Ammon's horn (tissue), 1 donor: ENCODE data around the gene NTMT1.

Experiments
- DNase-seq: peaks from one replicate; pipeline ENCODE4 v3.0.0-alpha.2; 2016; ENCODE audit warnings: low spot score

NTMT1 gene

DNA sequence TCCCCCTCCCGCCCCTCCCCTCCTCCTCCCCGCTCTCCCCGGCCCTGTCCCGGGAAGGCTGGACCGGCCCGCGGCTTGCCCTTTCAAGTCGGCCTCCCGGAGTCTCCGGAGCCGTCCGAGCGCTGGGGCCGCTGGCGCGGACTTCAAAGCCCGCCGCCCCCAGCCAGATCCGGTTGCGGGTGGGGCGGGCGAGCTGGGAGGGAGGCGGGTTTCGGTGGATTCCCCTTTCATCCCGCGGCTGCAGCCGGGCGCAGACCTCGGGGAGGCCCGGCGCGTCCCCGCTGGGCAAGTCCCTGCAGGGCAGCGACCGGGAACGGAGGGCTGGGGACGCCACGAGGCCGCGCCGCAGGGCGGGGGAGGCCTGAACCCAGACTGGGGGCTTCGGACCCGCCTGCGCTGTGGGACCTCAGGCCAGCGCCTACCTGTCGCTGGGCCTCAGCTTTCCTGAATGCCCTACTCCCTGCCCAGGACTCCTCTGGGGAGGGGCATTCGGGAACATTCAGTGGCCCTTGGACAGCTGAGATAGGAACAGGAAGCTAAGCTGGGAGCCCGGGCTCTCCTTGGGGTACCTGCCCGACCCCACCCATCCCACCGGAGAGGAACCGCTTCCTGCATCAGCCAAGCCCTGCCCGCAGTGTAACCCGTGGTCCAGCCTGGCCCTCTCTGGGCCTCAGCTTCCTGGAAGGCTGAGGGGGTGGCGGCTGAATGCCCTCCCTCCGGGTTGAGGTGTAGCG lies 28.4 kb upstream of the NTMT1 start:
- DNase-seq: no peak

DNA sequence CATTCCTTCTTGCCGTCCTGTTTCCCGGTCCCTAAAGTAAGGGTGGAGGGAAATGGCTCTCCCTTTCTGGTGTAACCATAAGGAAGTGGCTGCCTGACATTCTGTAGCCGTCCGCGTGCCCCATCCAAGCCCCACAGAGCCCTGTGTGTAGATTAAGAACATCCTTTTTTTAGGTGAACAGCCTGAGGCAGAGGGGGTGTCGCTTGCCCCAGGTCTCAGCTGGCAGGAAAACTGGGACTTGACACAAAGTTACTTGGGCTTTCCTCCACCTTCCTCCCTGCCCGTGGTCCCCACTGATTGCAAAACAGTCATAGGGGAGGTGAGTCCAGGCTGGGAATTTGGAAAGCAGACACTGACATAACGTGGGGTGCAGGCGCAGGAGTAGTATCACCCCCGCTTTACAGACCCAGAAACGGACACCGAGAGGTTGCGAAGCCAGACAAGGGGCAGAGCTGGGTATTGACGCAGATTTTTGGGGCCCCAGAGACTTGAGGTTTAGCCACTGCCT lies 27.8 kb upstream of the NTMT1 start:
- DNase-seq: no peak

DNA sequence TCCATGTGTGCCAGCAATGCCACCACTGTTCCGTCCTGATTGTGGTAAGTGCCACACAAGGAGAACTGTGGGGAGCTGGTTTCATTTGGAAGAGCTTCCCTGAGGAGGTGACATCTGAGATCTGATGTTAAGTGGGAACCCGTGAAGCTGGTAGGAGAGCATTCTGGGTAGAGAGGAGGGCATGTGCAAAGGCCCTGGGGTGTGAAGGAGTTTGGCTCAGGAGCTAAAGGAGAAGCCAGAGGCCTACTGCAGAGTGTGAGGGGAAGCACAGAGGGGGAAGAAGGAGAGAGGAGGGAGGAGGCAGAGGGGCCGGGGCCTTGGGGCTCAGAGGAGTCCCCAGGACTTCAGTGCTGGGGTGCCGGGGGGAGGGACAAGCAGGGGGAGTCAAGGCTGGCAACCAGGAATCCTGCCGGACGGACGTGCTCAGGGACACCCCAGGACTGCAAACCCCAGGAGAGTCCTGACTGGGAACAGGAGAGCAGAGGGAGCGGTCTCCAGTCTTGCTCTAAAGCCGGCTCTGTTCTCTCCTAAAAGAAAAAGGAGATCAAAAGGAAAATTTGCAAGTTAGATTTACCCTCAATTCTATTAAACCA lies 24.8 kb upstream of the NTMT1 start:
- no peak for DNase-seq

DNA sequence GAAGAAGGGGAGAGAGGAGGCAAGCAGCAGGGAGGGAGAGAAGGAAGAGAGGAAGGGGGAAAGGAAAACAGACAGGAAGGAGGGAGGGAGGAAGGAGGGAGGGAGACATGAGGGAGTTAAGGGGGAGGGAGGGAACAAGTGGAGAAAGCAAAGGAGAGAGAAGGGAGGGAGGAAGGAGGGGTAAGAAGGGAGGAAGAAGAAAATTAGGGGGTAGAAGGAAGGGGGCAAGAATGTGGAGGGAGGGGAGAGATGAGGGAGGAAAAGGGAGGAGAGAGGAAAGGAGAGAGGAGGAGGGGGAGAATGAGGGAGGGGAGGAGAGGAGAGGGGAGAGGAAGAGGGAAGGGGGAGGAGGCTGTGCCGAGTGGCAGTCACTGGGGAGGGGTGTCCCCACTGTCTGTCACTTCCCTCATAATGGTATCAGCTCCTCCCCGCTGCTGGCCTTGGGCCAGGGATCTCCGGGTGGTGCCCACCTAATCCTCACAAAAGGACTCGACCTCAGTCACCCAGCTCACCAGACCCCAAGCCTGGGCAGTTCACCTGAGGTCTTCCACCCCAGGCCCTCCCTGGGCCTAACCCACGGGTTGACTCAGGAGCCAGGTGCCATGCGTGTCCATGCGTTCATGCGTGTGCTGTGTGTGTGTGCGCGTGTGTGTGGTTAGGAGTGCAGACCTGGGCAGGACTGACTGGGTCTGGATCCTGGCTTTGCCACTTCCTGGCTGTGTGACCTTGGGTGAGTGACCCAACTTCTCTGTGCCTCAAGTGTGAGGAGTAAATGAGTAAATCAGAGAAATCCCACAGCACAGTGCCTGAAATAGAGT lies 23.2 kb upstream of the NTMT1 start:
- no peak for DNase-seq

DNA sequence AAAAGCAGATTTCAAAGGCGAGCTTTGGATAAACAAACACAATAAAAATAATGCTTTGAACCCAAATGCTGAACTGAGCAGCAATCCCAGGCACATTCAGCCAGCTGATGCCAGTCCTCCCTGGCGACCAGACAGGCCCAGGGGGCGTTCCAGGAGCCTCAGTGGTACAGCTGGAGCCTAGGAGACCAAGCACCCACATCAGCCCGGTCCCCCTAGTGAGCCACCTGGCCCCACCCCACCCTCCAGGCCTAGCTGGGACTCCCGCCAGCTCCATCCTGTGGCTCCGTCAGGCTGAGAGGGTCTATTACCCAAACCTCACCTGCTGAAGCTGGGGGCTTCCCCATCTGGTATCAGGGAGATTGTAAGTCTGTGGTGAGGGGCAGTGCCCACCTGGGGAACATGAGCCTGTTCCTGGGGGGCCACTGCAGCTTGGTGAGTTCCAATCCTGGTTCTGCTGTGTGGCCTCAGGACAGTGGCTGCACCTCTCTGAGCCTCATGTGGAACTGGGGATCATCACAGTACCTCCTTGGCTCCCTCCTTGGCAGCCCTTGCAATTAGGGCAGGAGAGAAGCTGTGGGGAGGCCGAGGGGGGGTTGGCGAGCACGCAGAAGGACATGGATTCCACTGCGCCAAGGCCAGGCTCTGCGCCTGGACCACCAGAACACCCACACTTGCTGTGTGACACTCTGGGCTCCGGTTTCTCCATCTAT lies 21.8 kb upstream of the NTMT1 start:
- DNase-seq: no peak

DNA sequence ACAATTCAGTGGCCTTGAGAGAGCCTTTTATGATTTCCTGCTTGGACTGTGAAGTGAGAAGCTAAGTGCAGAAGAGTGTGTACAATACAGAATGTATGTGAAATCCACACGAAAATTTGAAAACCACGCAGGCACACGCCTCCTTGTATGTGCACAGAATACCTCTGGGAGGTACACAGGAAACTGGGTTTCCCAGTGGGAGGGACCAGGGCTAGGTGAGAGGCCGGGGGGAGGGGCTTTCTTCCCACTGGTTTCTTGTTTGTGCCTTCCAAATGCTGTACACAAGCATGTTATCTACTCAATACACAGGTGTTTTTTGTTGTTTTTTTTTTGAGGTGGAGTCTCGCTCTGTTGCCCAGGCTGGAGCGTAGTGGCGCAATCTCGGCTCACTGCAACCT lies 21.2 kb upstream of the NTMT1 start:
- DNase-seq: no peak

DNA sequence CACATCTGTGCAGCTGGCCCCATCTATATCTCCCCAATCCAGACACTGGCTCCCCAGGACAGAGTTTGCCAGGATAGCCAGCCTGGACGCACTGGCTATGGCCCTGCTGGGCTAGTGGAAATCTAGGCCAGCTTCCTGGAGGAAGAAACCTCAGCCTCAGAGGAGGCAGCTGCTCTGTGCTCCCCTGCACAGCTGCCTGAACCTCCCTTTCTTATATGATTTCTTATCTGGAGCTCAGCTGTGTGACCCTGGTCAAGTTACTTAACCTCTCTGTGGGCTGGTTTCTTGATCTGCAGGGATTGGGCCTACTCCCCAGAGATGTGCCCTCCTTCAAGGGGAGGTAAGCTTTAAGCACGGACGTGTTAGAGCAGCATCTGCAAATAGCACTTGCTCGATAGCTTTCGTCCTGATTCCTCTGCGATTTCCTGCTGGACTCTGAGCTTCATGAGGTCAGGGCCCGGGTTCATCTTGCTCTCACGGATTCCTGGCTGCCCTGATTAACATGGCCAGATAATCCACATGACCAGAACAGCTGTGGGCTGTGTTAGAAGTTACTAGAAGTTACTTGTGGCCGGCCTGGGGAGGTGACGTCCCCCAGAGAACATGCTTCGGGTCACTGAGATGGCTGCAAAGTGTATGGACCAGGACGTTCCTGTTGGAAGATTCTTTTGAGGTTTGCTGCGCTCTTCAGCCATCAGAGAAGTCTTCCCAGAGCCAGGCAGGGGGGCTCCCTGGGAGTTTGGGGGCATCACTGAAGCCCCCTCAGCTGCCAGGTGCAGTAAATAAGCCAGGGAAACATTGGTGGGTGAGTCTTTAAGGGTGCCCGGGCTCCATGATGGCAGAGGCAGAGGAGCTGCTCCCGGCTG lies 19.6 kb upstream of the NTMT1 start:
- no peak for DNase-seq

DNA sequence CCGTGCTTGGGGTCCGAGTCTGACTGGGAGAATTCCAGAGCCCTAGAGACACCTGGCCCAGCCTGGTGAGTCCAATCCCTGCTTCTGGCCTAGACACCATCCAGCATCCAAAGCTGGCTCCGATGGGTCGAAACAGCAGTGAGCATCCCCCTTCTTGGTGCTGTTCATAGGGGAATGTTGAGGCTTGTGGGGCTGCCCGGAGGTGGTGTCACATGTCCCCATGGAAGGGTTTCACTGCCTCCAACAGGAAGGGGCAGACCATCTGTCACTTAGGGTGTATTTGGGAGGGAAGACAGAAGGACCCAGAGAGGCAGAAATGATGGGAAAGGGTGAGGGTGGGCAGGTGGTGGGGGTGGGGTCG lies 19.0 kb upstream of the NTMT1 start:
- no peak for DNase-seq

DNA sequence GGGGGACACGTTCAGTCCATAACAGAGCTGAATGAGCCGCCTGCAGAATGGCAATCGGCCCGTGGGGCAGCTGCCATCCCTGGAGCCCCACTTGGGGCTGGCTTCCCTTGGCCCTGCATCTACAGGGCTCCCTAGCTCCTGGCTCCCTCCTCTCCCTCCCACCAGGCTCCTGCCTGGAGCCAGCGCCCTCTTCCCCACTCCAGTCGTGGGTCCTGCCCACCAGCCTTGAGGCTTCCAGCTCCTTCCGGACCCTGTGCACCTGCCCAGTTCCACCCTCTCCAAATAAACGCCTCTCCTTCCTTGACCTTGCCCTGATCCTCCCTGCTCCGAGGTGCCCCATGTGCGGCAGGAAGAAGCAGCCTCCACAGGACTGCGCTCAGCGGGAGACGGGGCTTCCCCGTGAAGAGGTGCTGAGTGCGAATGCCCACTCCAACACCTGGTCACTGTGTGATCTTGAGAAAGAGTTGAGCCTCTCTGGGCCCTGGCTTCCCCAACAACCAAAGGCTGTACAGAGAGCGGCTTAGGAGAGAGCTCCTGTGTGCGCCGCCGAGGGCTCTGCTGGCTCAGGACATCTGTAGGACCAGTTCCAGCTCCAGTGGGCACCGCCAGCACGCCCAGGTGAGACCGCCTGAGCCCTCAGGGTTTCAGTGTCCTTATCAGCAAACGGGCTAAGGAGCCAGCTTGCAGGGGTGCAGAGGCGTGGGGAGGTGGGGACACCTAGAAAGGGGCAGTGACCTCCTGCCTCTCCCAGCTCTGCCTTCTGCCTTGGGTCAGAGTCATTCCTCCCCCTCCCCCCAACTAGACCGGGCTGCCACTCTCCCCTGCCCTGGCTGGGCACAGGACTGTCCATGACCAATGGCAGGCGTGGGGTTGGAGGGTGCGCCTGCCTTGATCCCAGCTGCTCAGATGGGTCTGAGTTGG lies 17.1 kb upstream of the NTMT1 start:
- DNase-seq: no peak

DNA sequence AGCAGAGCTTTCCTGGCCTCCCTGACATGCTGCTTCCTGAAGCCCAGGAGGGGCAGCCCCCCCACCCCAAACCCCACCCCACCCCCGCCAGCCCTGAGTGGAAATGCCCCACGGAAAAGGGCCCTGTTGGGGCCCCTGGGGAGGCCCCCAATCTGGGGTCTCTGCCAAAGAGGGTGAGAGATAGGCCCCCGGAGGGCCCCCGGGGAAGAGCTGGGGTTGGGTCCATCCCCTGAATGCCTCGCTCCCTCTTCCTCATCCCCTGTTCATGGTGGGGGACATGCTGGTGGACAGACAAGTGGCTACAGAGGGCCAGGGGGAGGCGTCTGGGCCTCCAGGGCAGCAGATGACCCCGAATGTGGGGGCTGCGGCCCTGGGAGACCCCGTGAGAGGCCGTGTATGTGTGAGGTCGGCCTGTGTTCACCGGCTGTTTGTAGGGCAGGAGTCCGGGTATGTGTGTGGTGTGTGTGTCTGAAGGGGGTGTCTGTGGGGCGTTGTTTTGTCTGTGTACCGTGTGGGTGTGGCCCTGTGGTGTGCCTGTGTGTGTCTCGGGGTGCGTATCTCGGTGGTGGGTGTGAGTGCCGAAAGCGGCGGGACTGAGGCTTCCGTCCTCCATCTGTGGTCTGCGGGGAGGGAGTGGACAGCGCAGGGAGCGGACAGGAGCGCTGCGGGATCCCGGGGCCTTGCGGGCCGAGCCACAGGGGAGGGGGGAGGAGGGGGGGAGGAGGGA lies 16.3 kb upstream of the NTMT1 start:
- DNase-seq: no peak

DNA sequence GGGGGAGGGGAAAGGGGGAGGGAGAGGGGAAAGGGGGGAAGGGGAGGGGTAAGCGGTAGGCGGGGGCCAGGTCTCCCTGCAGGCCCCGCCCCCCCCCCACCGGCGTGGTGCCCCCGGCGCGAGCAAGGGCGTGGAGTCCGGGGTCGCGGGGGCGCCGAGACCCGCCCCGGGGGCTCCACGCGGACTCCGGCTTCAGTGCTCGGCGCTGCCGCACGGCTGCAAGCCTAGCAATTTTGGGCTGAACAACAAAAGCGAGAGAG lies 15.8 kb upstream of the NTMT1 start:
- DNase-seq: no peak

DNA sequence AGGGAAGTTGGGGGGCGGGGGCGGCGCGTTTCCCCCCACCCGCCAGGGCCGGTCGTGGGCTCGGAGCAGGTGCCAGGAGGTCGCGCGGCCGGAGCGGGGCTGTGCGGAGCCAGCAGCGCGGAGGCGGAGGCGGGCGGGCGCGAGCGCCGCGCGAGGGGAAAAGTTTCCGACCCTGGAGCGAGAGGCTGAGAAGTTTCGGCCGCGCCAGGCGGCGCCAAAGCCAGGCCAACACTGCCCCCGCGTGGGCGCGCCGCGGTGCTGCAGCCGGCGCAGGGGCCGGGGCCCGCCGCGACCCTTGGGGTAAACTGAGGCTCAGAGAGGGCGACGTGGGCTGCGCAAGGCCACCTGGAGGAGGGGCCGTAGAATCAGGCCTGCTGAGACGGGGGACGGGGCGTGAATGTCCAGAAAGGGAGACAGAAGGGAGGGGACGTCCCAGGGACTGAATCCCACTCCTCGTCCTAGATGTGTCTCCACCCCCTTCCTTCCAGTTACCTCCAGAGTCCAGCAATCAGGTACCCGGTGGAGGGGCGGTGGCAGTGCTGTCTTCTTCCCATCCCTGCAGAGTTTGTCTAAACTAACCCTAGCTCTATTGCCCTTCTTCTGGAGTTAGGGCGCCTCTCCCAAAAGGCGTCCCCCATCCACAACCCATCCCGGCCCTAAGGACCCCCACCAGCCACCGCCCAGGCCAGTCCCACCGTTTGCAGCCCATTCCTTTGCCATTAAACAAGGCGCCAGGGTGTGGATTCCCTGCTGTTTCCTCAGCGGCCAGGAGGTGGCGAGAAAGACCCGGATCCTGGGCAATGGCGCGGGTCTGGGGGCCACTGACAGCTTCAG lies 15.3 kb upstream of the NTMT1 start:
- DNase-seq: peak; percentile 66

DNA sequence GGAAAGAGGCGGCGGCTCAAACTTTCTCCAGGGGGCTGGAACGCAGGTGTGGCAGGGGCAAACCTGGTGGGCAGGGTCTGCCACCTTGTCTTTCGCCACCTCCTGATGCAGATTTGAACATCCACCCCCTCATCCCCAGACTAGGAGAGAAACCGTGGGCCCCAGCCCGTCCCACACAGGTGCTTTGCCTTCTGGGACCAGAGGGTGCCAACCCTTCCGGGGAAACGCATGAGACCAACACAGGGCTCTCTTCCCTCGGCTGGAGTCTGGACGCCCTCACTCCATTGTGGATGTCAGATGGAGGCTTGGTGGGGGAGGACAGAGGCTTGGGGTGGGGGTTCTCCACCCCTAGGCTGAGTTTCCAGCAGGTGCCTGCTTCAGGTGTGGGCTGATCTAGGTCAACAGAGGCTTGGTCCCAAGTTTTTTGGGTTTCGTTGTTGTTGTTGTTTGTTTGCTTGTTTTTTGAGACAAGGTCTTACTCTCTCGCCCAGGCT lies 14.6 kb upstream of the NTMT1 start:
- DNase-seq: no peak

DNA sequence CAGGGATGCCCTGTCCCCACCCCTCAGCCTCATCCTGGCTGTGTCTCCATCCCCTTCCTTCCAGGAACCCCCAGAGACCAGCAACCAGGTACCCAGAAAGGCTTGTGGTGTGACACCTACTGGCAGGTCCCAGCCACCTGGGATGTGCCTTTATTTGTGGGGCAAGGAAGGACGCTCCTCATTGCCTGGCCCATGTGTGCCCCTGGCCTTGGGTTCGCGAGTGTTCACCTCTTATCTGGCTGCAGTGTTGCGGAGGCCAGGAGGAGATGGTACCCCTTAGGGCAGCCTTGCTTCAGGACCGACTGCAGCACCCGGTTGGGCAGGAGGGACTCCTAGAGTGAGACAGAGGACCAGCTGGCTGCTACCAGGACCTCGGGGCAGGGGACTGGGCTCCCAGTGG lies 13.8 kb upstream of the NTMT1 start:
- no peak for DNase-seq

DNA sequence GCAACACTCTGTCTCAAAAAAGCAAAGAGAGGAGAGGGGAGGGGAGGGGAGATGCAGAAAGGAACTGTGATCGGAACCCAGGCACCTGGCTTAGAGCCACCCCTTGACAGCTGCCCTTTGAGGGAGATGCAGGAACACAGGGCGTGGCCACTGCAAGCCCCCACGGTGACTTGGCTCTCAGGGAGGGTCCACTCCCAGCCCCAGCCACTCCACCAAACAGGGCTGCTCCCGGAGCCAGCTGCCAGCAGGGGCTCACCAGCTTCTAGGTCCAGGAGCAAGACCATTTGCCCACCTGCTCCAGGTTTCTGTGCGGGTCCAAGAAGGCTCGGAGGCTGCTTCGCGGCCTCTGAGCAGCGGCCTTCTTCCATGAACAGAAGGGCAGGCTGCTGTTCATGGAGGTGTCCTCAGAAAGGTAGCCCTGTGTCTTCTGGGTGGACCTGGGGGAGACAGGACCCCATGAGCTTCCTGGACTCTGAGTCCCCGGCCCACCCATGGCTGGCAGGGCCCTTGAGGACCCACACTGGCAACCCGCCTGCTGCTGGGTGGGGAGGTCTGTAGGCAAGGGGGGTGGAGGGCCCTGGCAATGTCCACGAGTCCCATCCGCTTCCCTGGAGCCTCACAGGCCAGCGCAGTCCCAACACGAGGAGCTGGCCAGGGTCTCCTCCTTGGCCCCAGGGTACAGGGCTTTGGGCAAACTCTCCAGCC lies 13.0 kb upstream of the NTMT1 start:
- DNase-seq: no peak

DNA sequence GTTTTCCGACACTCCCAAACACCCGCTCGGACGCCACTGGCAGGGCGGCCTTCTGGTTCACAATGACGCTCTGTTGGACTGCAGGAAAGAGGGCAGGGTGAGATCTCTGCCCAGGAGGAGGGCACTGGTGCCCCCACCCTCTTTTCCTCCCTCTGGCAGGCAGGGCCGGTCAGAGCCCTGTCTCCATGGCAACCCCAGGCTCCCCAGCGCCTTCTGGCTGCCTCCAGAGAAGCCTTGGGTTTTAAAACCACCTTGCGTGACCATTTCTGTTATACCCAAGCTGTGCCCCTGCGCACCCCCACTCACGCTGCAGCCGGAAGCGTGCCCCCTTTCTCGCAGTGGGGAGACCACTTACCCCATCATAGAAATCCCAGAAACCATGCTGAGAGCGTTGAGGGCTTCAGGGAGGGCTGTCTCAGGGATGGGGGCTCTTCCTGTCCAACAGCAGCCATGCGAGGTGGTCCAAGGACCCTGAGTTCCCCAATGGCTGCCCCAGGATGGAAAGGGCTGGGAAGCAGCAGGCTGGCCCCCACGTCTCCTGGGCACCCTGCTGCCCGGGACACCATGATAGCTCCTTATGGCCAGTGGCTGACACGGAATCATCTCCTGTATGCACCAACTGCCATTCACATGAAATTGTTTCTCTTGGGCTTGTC lies 12.3 kb upstream of the NTMT1 start:
- peak; percentile 95 for DNase-seq

DNA sequence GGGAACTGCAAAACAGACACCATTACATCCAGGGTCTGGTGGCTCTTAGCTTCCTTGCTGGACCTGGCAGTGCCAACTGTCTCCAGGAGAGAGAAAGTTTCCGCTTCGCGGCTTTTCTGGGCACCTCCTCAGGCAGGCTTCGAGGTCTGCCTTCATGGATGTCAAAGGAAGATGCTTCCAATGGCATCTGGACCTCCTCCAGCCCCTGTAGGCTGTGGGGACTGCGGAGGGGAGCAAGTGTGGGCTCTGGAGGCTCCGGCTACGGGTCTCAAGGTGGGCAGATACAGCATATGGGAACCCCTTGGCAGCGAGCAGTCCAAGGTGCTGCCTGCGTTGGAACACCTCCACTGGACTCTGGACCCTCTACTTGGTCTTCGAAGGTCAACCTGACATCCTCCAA lies 11.0 kb upstream of the NTMT1 start:
- no peak for DNase-seq
